Thyroid gland (tissue), 4 donors: ENCODE data around the gene KPNA1.

Experiments
- CTCF ChIP-seq, 6 experiments: fragments of 200-600 bp in 3 of 6; fragments of 450-650 bp in 3 of 6; sonication (generic) in 3 of 6; IDR thresholded peaks; one replicate each; pipeline ENCODE4 v1.5.1; 2016 to 2019; ENCODE audit warnings: antibody characterized with exemption in 6 of 6, mild to moderate bottlenecking in 2 of 6, inconsistent platforms in 1 of 6, moderate library complexity in 1 of 6
- POLR2A ChIP-seq, 2 donors: fragments of 450-650 bp; IDR thresholded peaks; one replicate each; pipeline ENCODE4 v1.6.1; 2017; ENCODE audit warnings: antibody characterized with exemption in 2 of 2, mild to moderate bottlenecking in 2 of 2, moderate library complexity in 1 of 2

GRCh38 chr3:122520861-122521260, 6.1 kb upstream of the KPNA1 start:
- TF ChIP-seq CTCF (IDR thresholded peaks at IDR 0.05) (no peak), POLR2A (IDR thresholded peaks at IDR 0.05) (no peak)
